Mucosa of rectum (tissue), 2 donors: ENCODE data around the gene MMP23B.
"Not testable (repeated sequence)": the region's sequence is repeated elsewhere in the genome, so short reads cannot be mapped to it uniquely, and the experiment has no call there.

Experiments
- H3K27ac ChIP-seq, 2 donors: one replicate each; pipeline ENCODE4 v1.7.0; 2013; ENCODE audit warnings: inconsistent platforms in 2 of 2, low read depth in 2 of 2, low read length in 2 of 2
- H3K27me3 ChIP-seq, 2 donors: one replicate each; pipeline ENCODE4 v1.7.0; 2013; ENCODE audit warnings: low read length in 2 of 2; ENCODE audit not compliant: control insufficient read depth in 2 of 2, insufficient read depth in 2 of 2
- H3K36me3 ChIP-seq, 2 donors: one replicate each; pipeline ENCODE4 v1.7.0; 2013; ENCODE audit warnings: low read length in 2 of 2; ENCODE audit not compliant: control insufficient read depth in 2 of 2, insufficient read depth in 2 of 2
- H3K4me1 ChIP-seq, 2 donors: one replicate each; pipeline ENCODE4 v1.7.0; 2013; ENCODE audit warnings: low read length in 2 of 2, mild to moderate bottlenecking in 1 of 2; ENCODE audit not compliant: control insufficient read depth in 2 of 2, insufficient read depth in 2 of 2
- H3K4me3 ChIP-seq, 2 donors: one replicate each; pipeline ENCODE4 v1.7.0; 2013; ENCODE audit warnings: low read length in 2 of 2
- H3K9ac ChIP-seq, 2 donors: one replicate each; pipeline ENCODE4 v1.7.0; 2013; ENCODE audit warnings: low read length in 2 of 2, low read depth in 1 of 2, mild to moderate bottlenecking in 1 of 2
- H3K9me3 ChIP-seq, 2 donors: one replicate each; pipeline ENCODE4 v1.7.0; 2013; ENCODE audit warnings: low read length in 2 of 2; ENCODE audit not compliant: control insufficient read depth in 2 of 2
- donor health status: healthy.
- donor health status: Normal muscosa, but diverticular disease.

The MMP23B gene

DNA sequence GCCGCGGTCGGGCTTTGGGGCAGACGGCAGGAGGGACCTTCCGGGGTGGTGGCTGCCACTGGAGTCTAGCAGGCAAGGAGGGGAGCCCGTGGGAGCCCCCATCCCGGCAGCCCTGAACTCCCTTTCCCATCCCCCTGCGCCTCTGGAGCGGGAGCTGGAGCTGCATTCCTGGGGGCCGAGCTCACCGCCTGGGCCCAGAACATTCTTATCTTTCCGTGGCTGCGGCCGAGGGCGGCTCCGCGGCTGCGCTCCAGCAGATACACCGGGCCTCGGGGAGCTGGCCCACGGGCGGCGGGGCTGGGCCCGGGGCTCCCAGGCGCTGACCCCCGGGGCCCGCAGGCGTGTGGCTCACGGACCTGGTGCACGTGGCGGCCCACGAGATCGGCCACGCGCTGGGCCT, 1.4 kb downstream of the MMP23B start:
- H3K9ac ChIP-seq, H3K9me3 ChIP-seq, H3K36me3 ChIP-seq, H3K27me3 ChIP-seq, H3K4me1 ChIP-seq, H3K4me3 ChIP-seq, H3K27ac ChIP-seq: not testable (repeated sequence)

DNA sequence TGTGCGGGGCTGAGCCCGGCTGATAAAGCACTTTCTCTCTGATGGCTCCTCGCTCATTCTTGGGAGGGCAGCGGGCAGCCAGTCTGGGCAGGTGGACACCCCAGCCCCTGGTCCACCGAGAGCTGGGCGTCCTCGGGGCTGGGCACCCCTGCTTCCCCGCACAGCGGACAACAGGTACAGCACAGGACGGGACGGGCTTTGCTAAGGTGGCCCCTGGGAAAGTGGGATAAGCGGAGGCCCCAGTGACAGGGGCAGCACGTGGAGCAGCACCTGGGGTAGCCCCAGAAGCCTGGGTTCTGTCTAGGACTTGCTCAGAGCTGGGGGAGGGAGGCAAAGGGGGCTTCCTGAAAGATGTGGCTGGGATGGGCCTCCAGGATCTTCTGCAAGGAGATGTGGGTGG, 2.6 kb downstream of the MMP23B start:
- H3K27me3 ChIP-seq, H3K9me3 ChIP-seq, H3K4me3 ChIP-seq, H3K27ac ChIP-seq, H3K4me1 ChIP-seq, H3K9ac ChIP-seq, H3K36me3 ChIP-seq: not testable (repeated sequence)

DNA sequence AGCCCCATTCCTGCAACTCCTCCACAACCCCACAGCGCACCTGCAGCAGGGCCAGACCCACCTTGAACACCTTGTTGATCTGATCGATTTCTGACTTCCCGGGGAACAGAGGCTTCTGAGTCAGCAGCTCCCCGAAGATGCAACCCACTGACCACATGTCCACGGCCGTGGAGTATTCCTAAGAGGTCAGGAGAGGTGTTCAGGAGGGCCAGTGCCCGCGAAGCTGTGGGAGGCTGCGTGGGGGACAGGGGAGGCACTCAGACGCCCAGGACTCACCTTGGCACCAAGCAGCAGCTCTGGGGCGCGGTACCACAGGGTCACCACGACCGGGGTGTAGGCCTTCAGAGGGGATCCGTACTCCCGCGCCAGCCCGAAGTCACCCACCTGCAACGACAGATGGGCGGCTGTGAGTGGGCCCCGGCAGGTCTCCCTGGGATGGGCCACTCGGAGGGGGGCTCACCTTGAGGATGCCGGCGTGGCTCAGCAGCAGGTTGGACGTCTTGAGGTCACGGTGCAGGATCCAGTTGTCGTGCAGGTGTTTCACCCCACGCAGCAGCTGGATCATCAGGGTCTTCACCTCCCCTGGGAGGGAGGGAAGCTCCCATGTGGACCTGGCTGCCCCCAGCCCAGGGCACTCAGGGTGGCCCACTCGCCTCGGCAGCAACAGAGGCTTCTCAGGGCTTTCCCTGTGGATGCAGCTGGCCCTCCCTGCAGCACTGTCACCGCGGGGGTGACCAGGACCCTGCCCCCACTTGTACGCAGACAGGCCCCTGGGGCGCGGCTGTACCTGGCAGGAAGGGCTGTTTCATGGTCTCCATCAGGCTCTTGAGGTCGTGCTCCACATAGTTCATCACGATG, 4.9 kb downstream of the MMP23B start:
- H3K36me3 ChIP-seq, H3K9ac ChIP-seq, H3K4me3 ChIP-seq, H3K27me3 ChIP-seq, H3K9me3 ChIP-seq, H3K27ac ChIP-seq, H3K4me1 ChIP-seq: not testable (repeated sequence)

DNA sequence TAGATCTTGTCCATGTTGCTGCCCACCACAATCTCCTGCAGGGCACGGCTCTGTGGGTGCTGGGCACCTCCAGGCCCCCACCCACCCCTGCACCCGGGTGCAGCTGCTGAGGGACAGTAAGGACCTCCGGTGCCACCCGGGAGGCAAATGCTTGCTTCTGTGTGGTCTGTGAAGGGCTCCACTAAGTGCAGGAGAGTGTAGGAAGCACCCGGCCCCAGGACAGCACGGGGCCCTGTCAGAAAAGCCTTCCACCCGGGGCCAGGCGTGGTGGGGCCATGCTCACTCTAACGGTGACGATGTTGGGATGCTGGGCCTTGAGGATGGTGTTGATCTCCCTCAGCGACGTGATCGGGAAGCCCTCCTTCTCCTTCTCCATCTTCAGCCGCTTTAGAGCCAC, 5.5 kb downstream of the MMP23B start:
- H3K27ac ChIP-seq, H3K4me1 ChIP-seq, H3K4me3 ChIP-seq, H3K36me3 ChIP-seq, H3K27me3 ChIP-seq, H3K9me3 ChIP-seq, H3K9ac ChIP-seq: not testable (repeated sequence)

DNA sequence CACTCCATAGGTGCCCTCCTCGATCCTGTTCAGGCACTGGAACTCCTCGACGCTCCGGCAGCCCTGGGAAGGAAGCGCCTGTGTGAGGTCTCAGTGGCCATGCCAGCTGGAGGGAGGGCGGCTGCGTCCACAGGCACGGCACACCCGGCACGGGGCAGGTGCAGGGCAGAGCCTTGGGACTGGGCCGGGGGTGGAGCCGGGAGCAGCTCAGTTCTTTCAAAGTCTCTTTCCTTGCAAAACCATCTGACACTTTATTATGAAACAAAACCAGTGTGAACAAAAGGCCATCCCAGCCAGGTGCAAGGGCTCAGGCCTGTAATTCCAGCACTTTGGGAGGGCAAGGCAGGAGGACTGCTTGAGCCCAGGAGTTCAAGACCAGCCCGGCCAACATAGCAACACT, 6.6 kb downstream of the MMP23B start:
- not testable (repeated sequence) for H3K9ac ChIP-seq, H3K4me3 ChIP-seq, H3K27ac ChIP-seq, H3K36me3 ChIP-seq, H3K4me1 ChIP-seq, H3K9me3 ChIP-seq, H3K27me3 ChIP-seq

DNA sequence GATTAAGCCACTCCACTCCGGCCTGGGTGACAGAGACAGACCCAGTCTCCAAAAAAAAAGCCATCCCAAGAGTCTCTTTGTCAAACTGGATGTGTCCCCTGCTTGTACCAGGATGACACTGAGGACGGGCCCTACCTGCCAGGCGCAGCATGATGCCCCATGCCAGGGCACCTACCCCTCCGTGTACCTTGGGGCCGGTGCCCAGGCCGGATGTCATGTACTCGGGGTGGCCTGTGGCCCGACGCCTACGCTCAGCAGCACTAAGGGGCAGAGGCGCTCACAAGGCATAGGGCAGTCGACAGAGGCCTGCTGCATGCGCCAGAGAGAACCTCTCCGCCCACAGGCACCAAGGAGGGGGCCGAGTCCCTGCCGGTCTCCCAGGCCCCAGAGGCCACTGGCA, 7.4 kb downstream of the MMP23B start:
- not testable (repeated sequence) for H3K9ac ChIP-seq, H3K27ac ChIP-seq, H3K36me3 ChIP-seq, H3K4me3 ChIP-seq, H3K27me3 ChIP-seq, H3K4me1 ChIP-seq, H3K9me3 ChIP-seq

DNA sequence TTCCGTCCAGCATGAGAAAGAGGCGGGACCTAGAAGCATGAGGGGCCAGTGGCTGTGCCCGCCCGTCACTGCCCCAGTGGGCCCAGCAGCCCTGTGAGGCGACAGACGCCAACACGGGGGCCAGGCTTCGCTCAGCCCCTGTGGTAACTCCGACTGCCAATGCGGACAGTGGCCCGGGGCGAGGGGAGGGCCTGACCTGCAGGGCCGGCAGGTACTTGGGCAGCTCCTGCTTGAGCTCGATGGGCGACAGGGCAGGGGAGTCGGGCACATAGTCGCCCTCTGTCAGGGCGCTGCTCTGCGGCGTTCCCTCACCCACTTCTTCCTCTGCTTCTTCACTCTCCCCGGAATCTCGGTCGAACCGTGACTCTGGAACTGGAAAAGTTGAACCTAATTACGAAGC, 8.1 kb downstream of the MMP23B start:
- H3K27ac ChIP-seq, H3K9me3 ChIP-seq, H3K9ac ChIP-seq, H3K27me3 ChIP-seq, H3K36me3 ChIP-seq, H3K4me1 ChIP-seq, H3K4me3 ChIP-seq: not testable (repeated sequence)

DNA sequence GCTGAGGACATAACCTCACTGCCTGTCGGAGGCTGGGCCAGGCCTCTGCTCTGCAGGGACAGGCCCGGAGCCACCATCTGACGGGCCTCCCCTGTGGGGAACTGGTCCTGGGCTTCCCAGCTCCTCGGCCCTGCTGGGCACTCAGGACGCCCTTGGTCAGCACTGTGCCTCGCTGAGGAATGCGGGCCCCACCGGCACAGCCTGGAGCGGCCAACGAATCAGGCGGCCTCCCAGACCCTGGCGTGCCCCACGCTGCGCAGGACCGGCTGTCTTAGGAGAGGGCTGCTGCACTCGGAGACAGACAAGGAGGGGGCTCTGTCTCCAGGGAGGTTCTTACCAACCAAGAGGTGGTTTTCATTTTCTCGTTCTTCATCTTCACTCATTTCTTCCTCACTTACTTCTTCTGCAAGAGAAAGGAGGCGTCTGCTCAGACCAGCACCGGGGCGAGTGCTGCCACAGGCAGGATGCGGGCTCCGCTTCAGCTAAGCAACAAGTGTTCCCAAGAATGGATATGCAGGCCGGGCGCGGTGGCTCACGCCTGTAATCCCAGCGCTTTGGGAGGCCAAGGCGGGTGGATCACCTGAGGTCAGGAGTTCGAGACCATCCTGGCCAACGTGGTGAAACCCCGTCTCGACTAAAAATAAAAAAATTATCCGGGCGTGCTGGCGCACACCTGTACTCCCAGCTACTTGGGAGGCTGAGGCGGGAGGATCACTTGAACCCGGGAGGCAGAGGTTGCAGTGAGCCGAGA, 8.9 kb downstream of the MMP23B start:
- peaks cover 9 to 12% of the 10 kb centered on the region in 2 donors for H3K36me3 ChIP-seq
- H3K4me3 ChIP-seq, H3K9me3 ChIP-seq, H3K27ac ChIP-seq, H3K4me1 ChIP-seq, H3K27me3 ChIP-seq, H3K9ac ChIP-seq: not testable (repeated sequence)

DNA sequence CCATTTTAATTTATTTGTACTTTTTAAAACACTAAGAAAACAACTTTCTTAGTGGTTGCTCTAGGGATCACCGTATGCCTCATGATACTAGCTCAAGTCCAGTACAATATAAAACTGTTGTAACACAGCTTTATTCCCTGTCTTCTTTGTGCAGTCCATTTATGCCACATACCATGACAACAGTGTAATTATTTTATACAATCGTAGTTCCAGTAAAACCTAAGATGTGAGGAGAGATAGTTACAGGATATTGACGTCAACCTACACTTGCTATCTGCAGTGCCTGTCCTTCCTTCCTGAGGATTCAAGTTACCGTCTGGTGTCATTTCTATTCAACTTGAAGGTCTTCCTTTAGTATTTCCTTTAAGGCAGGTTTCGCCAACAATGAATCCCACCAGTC, 14.4 kb downstream of the MMP23B start:
- not testable (repeated sequence) for H3K9ac ChIP-seq, H3K9me3 ChIP-seq, H3K4me3 ChIP-seq, H3K27ac ChIP-seq, H3K27me3 ChIP-seq
- peaks cover 12 to 24% of the 10 kb centered on the region in 2 donors for H3K36me3 ChIP-seq
- peaks cover 15 to 22% of the 10 kb centered on the region in 2 donors for H3K4me1 ChIP-seq

DNA sequence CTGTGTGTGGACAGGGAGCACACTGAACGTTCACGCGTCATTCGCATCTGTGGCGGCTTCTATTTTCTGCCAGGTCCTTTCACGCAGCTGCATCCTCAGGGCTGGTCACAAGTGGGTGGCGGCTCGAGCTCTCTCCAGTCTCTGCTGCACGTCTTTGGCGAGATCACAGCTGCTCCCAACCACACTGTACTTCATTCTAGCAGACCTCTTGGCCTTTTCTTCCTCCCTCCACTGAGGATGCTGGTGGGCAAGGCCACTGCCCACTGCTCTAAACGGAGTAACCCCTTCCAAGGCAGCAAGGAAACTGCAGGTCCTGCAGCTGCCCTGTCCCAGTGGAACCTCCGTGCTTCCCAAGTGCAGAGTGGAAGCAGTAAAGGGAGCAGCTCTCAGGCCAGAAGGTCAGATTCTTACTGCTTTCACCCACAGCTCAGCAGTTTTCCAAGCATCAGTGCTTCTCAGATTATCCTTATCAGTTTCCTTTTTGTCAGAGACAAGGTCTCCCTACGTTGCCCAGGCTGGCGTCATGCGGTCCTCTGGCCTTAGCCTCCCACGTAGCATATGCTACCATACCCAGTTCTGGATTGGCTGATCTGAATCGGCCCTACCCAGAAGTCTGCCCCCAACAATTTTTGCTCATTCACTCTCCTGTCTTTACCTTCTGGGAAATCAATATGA, 15.7 kb downstream of the MMP23B start:
- peak overlapping the region in 1 of 2 donors; percentile 51 for H3K9ac ChIP-seq
- H3K4me3 ChIP-seq, H3K27me3 ChIP-seq, H3K9me3 ChIP-seq: not testable (repeated sequence)
- peaks cover 23 to 35% of the 10 kb centered on the region in 2 donors for H3K36me3 ChIP-seq
- peaks cover 15 to 22% of the 10 kb centered on the region in 2 donors for H3K4me1 ChIP-seq
- peak overlapping the region; percentile 90 to 95 for H3K27ac ChIP-seq
